Kidney (tissue), 14 donors: ENCODE results near the gene PDLIM5. TPM values are rescaled to one million over a fixed set of nuclear protein-coding genes. Genes with fewer than 3 reads are reported as not detected.

Experiments used
- DNase-seq, 5 donors: peaks; one replicate each; pipeline ENCODE4 v3.0.0-alpha.2; 2013 to 2020
- FAIRE-seq: peaks from 2 replicates; lab custom pipeline; 2012; peaks lifted over from hg19 to GRCh38; lab: Jason Lieb, UNC
- H3K27ac ChIP-seq, 2 donors: one replicate each; pipeline ENCODE4 v1.7.0; 2013; ENCODE audit warnings: low read depth in 2 of 2, low read length in 2 of 2, inconsistent platforms in 1 of 2
- H3K27me3 ChIP-seq: one replicate; pipeline ENCODE4 v1.7.1; 2013; ENCODE audit warnings: low read length, inconsistent platforms; ENCODE audit not compliant: control insufficient read depth, insufficient read depth
- H3K36me3 ChIP-seq, 3 donors: one replicate each; pipeline versions ENCODE4 v1.7.0 to v1.7.1; 2013; ENCODE audit warnings: low read length in 3 of 3, control low read depth in 1 of 3, inconsistent platforms in 1 of 3; ENCODE audit not compliant: insufficient read depth in 3 of 3, control insufficient read depth in 2 of 3
- H3K4me1 ChIP-seq, 3 donors: one replicate each; pipeline versions ENCODE4 v1.7.0 to v1.7.1; 2013; ENCODE audit warnings: low read length in 3 of 3, inconsistent platforms in 1 of 3, low read depth in 1 of 3; ENCODE audit not compliant: control insufficient read depth in 2 of 3, insufficient read depth in 2 of 3
- H3K4me3 ChIP-seq, 3 donors: one replicate each; pipeline versions ENCODE4 v1.7.0 to v1.8.1; 2013; ENCODE audit warnings: low read length in 3 of 3, control low read depth in 1 of 3, inconsistent platforms in 1 of 3
- H3K9ac ChIP-seq, 3 donors: one replicate each; pipeline versions ENCODE4 v1.7.0 to v1.7.1; 2013; ENCODE audit warnings: low read length in 3 of 3, control low read depth in 1 of 3, inconsistent platforms in 1 of 3
- H3K9me3 ChIP-seq, 3 donors: one replicate each; pipeline versions ENCODE4 v1.7.0 to v1.7.1; 2013; ENCODE audit warnings: low read length in 3 of 3, control low read depth in 1 of 3, inconsistent platforms in 1 of 3; ENCODE audit not compliant: control insufficient read depth in 2 of 3, insufficient read depth in 1 of 3
- intact Hi-C: fragments of 100-400 bp; cut with DNase I; formaldehyde crosslinking; loops from one replicate; pipeline ENCODE4 v1.11.1; 2022
- polyA plus RNA-seq: library from polyadenylated mRNA; stranded (reverse); fragments of 350-450 nt; fragmentation: Illumina TruSeq; extraction: RNeasy Lipid Tissue Mini Kit (QIAGEN cat#74804); gene quantifications from one replicate; pipeline ENCODE4 v1.2.3, GENCODE V29; 2014; ENCODE audit warnings: low read depth, low replicate concordance; ENCODE audit not compliant: insufficient read depth
- total RNA-seq: library from RNA; stranded (reverse); fragmentation: NEBNext Ultra II Directional; extraction: Animal tissue kit (Norgen Biotek cat#: 25700); gene quantifications from one replicate; pipeline ENCODE4 v1.2.1, GENCODE V29; 2021
- TF ChIP-seq, protein P1 (sequence below): IDR thresholded peaks from 3 replicates; pipeline ENCODE4 v1.5.1; 2012; ENCODE audit warnings: mild to moderate bottlenecking, moderate library complexity, borderline replicate concordance; ENCODE audit not compliant: insufficient read depth; ENCODE audit errors: extremely low read depth
- donor health status: control.
- donor health status: control.
- donor health status: control.
- donor health status: control.
- donor health status: control.
- donor health status: DM: yes; HTN: yes; CAD: no.
- donor health status: Normal renal cell carcinoma (clear cell type).

Gene PDLIM5
- total and polyA plus RNA-seq, 2 donors from 2014 or later, result 24.3 to 167 TPM

- TF ChIP-seq, protein P1, sequence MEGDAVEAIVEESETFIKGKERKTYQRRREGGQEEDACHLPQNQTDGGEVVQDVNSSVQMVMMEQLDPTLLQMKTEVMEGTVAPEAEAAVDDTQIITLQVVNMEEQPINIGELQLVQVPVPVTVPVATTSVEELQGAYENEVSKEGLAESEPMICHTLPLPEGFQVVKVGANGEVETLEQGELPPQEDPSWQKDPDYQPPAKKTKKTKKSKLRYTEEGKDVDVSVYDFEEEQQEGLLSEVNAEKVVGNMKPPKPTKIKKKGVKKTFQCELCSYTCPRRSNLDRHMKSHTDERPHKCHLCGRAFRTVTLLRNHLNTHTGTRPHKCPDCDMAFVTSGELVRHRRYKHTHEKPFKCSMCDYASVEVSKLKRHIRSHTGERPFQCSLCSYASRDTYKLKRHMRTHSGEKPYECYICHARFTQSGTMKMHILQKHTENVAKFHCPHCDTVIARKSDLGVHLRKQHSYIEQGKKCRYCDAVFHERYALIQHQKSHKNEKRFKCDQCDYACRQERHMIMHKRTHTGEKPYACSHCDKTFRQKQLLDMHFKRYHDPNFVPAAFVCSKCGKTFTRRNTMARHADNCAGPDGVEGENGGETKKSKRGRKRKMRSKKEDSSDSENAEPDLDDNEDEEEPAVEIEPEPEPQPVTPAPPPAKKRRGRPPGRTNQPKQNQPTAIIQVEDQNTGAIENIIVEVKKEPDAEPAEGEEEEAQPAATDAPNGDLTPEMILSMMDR, result no peak
- no peak overlapping the region for H3K4me3 ChIP-seq
- FAIRE-seq, result no peak
- intact Hi-C loops, result no loop called here
- no peak overlapping the region for H3K9ac ChIP-seq
- H3K27me3 ChIP-seq, result no peaks in the 10 kb centered on the region
- H3K27ac ChIP-seq, result no peak overlapping the region
- no peaks in the 10 kb centered on the region for H3K9me3 ChIP-seq
- peaks cover 0 to 11% (median 2%) of the 10 kb centered on the region in 3 donors for H3K36me3 ChIP-seq
- H3K4me1 ChIP-seq, result no peaks in the 10 kb centered on the region
- no peak for DNase-seq
These were observed 126.5 kb downstream of the PDLIM5 start for GRCh38 chr4:94578195-94578594.

DNA sequence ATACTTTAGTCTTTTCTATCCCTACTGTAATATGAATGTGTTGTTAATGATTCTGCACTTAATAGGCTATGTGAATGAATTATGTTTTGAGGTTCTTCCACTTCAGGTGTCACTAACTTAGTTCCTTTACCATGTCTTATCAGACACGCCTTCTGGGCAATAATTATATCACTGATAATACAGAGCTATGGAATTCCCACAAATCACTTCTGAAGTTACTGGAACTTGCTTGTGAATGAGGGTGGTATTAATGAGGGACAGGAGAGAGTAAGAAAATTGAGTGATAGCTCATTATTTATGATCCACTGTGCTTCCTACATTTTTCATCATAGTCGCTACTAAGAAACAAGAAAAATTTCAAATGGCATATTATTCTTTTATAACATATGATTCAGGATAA lies 130.0 kb downstream of the PDLIM5 start:
- FAIRE-seq (no peak), DNase-seq (no peak)
- Histone ChIP-seq H3K9ac (no peak overlapping the region), H3K27ac (no peak overlapping the region), H3K4me3 (no peak overlapping the region), H3K9me3 (no peaks in the 10 kb centered on the region), H3K27me3 (no peaks in the 10 kb centered on the region), H3K36me3 (peaks cover 0 to 4% (median 2%) of the 10 kb centered on the region in 3 donors), H3K4me1 (no peaks in the 10 kb centered on the region)
- TF ChIP-seq, protein P1, result no peak
- intact Hi-C loops, result no loop called here

DNA sequence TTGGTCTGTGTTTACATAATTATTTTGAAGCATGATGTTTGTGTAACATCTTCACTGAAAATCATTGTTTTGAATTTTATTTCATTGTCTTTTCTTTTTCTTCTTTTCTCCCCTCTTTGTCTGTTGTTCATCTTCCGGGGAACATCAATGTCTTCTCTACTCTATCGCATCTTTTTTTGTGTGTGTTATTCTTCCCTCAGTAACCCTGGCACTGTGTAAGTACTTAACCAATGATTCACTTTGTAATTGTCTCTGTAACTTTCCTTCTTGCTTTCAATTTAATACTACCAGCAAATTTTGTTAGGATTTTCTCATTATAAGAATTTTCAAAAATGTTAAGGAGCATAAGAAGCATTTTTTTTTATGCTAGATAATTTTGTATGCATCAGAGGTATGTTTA lies 130.8 kb downstream of the PDLIM5 start:
- Histone ChIP-seq H3K9ac (no peak overlapping the region), H3K27me3 (no peaks in the 10 kb centered on the region), H3K4me1 (no peaks in the 10 kb centered on the region), H3K36me3 (peaks cover 0 to 4% (median 2%) of the 10 kb centered on the region in 3 donors), H3K4me3 (no peak overlapping the region), H3K9me3 (no peaks in the 10 kb centered on the region), H3K27ac (no peak overlapping the region)
- intact Hi-C loops, result no loop called here
- TF ChIP-seq, protein P1, result no peak
- FAIRE-seq, result no peak
- DNase-seq, result no peak

- intact Hi-C loops, result no loop called here
- H3K4me1 ChIP-seq, result no peaks in the 10 kb centered on the region
- FAIRE-seq (no peak), DNase-seq (no peak)
- H3K36me3 ChIP-seq, result peaks cover 0 to 4% (median 2%) of the 10 kb centered on the region in 3 donors
- TF ChIP-seq, protein P1, result no peak
- no peaks in the 10 kb centered on the region for H3K27me3 ChIP-seq
- H3K4me3 ChIP-seq, result no peak overlapping the region
- H3K9ac ChIP-seq, result no peak overlapping the region
- no peaks in the 10 kb centered on the region for H3K9me3 ChIP-seq
- H3K27ac ChIP-seq, result no peak overlapping the region
These were observed 132.3 kb downstream of the PDLIM5 start for GRCh38 chr4:94583914-94584641.
